GOT3 (cell line): ENCODE results near the gene APOBEC2.
"Not testable (repeated sequence)": the region's sequence is repeated elsewhere in the genome, so short reads cannot be mapped to it uniquely, and the experiment has no call there.

Experiments
- DNase-seq: peaks from one replicate; lab custom pipeline; 2025; ENCODE audit warnings: mixed read lengths; lab: John Stamatoyannopoulos, UW

The APOBEC2 gene

DNA sequence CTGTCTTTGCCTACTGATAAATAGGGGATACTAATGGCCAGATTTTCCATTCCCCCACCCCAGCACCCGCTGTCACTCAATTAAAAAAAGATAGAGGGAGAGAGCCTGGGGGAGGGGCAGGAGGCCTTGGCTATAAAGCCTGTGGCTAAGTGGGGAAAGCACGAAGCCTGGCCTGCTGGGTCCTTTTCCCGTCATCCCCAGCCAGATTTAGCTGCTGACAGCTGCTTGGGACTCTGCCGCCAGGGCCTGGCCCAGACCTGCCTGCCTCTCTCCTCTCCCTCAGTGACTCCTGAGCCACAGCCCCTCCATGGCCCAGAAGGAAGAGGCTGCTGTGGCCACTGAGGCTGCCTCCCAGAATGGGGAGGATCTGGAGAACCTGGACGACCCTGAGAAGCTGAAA, at the start of gene APOBEC2:
TSS of gene APOBEC2 (plus strand) at position 162 of the 400 bp plus-strand sequence. CDS start at position 308, 146 bp downstream.
- no peak for DNase-seq

DNA sequence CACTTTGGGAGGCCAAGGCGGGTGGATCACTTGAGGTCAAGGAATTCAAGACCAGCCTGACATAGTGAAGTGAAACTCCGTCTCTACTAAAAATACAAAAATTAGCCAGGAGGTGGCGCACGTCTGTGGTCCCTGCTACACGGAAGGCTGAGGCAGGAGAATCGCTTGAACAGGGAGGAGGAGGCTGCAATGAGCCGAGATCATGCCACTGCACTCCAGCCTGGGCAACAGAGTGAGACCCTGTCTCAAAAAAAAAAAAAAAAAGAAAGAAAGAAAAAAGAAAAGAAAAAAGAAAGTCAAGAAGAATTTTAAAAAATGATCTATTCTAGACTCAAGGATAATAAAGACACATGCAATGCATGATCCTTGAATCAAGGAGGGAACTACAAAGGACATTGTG, 46.8 kb upstream of the APOBEC2 start:
- DNase-seq: peak; percentile 17

DNA sequence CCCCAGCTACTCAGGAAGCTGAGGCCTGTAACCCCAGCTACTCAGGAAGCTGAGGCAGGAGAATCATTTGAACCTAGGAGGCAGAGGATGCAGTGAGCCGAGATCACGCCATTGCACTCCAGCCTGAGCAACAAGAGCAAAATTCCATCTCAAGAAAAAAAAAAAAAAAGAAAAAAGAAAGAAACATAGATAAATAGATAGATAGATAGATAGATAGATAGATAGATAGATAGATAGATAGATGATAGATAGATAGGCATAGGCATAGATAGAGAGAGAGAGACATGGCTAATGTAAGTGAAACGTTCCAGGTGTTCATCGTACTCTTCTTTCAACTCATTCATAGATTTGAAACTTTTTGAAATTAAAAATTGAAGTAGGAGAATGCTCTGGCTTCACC, 46.0 kb upstream of the APOBEC2 start:
- not testable (repeated sequence) for DNase-seq

DNA sequence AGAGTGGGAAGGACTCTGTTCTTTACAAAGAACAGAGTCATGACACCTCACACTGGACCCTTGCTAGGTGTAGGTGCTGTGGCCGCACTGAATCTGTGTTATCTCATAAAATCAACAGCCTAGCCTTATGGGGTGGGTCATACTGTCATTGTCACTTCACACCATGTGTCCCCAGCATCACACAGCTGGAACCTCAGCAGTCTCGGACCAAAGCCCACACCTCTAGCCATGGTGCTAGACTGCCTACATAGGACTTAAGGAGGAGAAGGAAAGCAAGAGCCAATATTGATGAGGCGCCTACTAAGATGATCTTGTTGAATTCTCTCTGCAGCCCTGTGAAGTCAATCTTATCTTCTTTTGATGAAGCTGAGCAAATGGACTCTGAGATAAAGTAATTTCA, 45.0 kb upstream of the APOBEC2 start:
- no peak for DNase-seq

DNA sequence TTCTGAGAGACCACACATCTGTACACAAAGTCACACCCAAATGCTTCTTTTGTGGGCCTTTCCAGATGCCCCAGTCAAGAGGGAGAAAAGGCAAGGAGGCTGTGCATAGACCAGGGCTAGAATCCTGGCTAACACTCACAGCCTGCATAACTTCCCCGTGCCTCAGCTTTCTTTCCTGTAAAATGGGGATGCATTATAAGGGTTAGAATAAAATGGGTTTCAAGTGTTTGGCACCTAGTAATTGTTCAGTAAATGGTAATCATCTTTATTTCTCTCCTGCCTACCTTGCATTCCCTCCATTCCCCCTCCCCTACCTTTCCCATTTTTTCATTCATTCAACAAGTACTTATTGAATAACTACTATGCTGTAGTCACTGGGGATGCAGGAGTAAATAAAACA, 43.3 kb upstream of the APOBEC2 start:
- no peak for DNase-seq

DNA sequence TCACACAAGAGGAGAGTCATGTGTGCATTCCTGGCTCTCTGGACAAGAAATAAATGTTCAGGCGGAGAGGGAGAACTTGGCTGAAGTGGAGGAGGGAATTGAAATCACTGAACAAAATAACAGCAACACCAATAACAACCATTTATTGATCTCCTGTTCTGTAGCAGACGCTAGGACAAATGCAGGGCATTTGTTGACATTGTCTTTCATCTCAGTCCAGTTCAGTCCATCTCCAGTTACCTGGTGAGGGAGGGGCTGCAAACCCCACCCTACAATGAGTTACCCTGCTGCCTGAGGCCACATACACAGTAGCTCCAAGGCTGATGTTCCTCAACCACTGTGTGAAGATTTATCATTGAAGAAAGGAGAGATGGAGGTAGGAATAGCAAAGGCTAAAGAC, 41.3 kb upstream of the APOBEC2 start:
- DNase-seq: no peak

DNA sequence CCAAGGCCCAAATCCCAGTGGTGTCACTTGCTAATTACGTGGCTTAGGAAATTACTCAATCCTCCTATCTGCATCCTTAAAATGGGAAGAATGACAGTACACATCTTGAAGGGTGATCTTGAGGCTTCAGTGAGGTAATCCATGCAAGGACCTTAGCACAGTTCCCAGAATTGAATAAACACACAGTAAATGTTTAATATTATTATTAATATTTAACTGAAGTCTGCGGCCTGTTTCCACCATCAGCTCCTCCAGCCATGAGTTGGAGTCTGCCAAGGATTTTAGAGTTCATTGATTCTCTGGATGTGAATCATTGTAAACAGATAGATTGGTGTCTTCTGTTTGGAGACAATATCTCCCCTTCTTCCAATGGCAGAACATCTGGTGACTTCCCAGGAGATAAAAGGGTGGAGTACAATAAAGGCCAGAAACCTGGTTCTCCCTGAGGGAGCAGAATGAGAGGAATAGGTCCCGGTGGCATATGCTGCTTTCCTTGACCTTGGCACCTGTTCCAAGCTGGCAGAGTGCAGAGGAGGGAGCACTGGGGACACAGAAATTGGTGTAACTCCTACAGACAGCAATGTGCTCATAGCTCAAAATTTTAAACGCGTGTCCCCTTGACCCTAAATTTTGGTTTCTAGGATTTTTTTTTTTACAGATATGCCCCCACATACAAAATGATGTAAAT, 39.4 kb upstream of the APOBEC2 start:
- no peak for DNase-seq

DNA sequence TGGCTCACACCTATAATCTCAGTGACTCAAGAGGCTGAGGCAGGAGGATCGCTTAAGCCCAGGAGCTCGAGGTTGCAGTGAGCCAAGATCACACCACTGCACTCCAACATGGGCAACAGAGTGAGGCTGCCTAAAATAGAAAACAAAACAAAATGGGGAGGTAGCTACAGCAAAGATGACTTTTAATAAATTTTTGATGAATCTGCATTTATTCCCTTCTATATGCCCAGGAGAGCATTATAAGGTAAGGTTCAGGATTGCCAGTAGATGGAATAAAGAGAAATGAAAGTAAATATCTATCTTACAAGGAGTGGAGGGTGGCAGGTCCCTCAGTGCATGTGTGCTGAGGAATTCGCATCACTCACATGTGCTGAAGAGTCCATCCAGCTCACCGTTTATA, 38.2 kb upstream of the APOBEC2 start:
- no peak for DNase-seq

DNA sequence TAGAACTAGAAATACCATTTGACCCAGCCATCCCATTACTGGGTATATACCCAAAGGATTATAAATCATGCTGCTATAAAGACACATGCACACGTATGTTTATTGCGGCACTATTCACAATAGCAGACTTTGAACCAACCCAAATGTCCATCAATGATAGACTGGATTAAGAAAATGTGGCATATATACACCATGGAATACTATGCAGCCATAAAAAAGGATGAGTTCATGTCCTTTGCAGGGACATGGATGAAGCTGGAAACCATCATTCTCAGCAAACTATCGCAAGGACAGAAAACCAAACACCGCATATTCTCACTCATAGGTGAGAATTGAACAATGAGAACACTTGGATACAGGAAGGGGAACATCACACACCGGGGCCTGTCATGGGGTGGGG, 37.1 kb upstream of the APOBEC2 start:
- not testable (repeated sequence) for DNase-seq

DNA sequence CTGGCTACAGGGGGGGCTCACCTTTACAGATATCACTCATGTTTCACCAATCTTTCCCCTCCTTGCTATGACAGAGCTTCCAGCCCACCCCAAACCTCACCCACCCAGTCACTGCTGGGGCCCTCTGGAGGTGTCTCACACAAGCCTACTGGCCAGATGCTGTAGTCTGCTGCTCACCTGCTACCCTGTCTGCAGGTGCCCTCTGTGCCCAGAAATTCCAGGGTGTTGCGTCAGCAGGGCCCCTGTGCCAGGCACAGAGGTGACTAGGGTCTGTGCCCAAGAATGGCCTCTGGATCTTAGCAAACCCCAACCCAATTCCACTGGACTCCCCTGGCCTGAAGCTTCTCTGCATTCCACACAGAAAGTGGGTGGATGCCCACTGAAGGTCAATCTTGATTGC, 35.3 kb upstream of the APOBEC2 start:
- no peak for DNase-seq

DNA sequence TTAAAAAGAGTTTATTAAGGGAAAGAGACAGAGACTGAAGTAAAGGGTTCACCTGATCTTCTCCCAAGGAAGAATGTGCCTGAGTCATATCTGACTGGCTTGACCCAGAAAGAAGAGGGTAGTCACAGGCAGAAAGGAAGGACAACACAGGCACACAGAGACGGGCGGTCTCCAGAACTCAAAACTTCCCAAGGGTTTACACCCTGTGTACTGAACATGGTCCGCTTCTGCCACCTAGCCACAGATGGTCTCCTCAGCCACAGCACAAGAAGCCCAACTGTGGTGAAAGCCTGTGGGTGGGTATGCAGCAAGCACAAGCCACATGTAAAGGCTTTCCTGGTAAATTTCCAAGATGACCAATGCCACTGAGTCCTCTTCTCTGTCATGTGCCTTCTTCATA, 31.2 kb upstream of the APOBEC2 start:
- DNase-seq: no peak

DNA sequence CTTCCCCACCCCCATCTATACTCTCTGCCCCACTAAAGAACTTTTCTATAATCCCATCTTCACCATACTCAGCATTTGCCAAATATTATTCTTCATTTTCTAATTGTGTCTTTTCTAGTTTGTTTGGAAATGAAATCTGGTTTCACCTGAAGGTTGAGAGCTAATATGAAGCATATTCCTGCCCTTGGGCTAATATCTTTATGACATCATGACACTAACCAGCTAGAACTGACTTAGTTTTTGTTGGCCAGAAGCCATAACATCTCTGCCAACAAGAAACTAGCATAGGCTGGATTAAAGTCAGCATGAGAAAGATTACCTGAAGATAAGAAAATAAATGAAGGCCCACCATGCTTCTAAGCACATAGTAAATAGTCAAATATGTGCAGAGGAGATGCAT, 30.7 kb upstream of the APOBEC2 start:
- no peak for DNase-seq

DNA sequence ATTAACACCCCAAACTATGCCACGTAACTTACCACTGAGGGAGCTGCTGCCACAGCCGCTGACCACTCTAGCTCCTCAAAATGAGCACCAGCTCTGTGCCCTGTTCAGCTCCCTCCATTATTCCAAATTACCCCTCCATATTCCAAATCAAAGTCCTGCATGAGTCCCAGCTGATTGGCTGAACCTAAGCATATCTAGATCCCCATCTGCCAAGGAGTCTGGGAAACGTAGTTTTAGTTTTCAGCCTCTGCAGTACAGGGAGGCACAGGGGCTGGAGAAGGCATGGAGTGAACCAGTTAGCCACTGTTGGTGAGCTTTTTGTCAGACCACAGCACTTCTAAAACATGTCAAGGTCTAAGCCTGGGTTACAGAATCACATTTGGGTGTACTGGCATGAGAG, 29.9 kb upstream of the APOBEC2 start:
- DNase-seq: no peak

DNA sequence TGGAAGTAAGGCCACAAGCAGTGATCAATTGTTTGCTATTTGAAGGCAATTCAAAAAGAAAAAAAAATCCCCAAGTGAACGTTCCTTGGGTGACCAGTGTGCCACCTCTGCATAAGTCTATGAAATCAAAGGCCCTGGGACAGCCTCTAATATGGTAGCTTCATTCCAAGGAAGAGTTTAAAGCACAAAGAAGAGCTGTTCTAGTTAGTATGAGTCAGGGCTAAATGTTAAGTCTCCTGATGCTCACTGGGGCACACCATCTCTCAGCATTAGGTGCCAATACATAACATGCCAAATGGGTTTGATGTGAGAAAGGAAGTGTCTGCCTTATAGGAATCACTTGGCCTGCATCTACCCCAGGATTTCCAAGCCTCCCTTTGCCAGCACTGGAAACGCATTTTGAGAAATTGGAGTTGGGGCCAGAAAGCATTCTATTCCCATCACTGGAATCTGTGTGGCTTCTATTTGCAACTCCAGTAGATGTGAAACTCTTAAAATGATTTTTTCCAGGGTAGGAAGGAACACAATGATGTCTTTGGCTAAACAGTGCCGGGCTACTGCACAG, 27.0 kb upstream of the APOBEC2 start:
- DNase-seq: no peak

DNA sequence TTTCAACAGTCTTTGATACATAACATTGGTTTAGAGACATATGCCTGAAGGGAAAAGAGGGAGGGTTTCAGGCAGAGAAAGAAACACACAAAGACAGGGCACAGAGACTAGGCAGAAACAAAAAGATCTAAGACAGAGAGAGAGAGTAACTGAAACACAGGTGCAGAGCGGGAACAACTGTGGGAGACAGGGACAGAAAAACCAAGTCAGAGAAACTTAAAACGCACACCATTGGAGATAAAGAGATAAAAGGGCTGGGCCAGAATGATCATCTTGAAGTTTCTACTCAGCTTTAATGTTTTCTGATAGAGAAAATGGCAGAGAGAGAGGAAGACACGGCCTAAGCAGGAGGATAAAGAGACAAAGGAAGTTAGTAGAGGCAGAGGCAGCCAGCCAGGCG, 25.8 kb upstream of the APOBEC2 start:
- DNase-seq: no peak

DNA sequence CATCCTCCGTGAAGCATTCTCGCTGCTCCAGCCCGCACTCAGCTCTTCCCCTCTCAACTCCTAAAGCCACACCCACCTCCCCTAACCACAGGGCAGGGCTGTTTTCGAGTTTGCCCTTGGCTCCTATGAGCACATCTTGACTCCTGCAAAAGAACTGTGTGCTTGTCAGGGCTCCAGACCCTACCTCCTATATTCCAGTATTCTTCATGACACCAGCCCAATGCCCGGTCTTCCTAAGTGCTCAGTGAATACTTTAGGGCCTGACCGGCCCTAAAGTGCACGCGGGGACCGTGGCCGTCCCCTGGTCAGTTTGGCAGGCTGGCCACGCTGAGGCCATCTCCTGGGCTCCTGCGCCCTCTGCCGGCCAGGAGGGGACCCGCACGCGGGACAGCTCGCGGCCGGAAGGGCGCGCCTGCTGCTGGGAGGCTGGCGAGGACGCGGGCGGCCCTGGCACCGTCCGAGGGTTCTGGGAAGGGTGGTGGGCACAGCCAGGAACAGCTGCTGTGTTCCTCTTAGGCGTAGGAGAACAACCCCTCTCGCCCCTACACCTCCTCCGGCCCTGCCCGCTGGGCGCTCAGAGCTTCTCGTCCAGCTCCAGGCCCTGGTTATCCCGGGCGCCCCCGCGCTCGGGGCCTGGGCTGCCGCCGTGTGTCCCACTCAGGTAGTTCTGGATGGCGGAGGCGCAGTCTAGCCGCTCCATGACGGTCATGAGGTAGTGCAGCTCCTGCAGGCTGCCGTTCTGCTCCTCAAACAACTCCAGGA, 25.0 kb upstream of the APOBEC2 start:
- peak; percentile 47 for DNase-seq

DNA sequence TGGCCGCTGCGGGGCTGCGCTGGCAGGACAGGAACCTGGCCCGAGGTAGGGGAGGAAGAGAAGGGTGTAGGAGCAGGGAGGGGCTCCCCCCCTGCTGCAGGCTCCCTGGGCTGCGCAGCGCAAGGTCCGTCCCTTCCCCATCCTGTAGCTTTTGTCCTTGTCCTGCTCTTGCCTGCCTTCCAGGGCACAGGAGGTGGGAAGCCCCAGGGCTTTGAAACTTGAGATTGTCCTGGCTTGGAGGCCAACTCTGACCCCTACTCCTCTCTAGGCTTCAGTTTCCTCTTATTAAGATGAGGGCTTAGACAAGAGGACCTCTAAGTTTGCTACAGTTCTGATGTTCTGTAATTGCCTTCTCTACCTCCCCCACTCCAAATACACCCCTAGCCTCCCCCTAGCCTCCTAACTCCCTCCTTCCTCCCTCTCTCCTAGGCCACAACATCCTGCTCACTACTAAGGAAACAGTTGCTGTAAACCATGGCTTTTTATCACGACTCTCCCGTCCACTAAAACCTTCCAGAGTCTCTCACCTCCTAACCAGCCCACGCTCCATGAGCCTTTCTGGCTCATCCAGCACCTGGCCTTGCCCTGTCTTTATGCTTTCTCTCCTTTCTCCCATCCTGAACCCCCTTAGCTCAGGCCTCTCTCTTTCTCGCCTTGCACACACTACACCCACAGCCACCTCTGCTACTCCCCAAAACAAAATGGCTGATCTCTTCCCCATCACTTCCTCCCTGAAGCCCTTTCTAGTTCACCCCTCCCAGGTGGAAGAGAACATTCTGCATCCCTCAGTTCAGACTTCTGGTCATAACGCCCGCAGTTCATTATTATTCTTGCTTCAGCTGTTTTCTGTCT, 24.2 kb upstream of the APOBEC2 start:
- DNase-seq: no peak

DNA sequence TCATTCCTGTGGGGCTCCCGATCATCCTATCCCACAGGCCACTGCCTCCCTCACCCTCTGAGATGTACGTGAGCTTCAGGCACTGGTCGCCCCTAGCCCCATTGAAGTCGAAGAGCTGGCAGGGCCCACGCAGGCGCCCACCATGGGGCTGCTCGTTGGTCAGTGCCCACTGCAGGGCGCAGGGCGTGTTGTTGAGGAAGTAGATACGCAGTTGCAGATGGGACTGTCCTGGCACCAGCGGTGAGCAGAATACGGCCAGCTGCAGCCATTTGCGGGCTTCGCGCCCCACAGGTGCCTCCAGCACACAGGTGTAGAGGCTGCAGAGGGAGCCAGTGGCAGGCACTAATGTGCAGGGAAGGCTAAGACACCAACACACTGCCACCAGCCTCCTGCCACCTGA, 20.2 kb upstream of the APOBEC2 start:
- no peak for DNase-seq

DNA sequence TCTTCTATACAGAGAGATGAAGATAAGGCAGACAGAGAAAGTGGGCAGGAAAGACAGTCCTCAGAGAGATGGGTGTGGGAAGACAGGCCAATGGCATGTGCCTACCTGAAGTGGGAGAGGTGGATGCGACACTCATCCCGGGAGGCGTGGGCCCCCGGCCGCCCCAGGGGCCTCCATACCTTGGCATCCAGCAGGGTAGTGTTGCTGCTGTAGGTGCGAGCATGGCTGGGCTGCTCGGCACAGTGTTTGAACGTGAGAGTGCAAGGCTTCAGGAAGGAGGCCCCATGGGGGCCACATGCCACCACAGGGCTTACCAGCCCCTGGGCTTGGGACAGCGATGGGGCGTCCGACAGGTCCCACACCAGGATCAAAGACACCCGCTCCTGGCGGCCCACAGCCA, 19.2 kb upstream of the APOBEC2 start:
- DNase-seq: no peak

DNA sequence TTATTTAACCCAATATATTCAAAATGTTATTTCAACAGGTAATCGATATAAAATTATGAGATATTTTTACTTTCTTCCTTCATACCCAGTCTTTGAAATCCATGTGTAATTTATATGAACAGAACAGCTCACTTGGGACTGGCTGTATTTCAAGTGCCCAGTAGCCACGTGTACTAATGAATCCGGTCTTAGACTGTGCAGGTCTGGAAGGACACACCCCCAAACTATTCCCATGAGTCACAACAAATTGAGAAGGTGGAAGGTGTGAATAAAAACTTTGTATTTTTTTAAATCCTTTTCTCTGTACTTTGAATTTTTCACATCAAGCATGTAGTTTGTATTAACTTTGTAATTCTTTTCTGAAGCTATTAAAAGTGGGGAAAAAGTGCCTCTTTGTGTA, 16.8 kb upstream of the APOBEC2 start:
- DNase-seq: no peak

DNA sequence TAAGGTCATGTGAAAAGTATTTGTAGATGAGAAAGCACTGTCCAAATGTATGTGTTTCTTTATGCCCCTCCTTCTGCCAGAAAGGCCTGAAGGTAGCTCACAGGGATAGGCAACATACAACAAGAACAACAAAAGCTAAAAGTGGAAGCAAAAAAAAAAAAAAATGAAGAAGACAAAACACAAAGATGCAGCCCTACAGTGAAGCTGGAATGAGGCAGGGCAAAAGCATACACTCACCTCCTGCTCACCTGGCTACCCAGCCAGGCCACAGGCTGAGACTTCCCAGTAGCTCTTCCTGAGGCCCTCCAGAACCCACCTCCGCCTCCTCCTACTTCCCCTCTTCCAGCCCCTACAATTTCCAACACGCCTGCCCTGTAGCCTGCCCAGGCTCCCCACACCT, 16.4 kb upstream of the APOBEC2 start:
- no peak for DNase-seq

DNA sequence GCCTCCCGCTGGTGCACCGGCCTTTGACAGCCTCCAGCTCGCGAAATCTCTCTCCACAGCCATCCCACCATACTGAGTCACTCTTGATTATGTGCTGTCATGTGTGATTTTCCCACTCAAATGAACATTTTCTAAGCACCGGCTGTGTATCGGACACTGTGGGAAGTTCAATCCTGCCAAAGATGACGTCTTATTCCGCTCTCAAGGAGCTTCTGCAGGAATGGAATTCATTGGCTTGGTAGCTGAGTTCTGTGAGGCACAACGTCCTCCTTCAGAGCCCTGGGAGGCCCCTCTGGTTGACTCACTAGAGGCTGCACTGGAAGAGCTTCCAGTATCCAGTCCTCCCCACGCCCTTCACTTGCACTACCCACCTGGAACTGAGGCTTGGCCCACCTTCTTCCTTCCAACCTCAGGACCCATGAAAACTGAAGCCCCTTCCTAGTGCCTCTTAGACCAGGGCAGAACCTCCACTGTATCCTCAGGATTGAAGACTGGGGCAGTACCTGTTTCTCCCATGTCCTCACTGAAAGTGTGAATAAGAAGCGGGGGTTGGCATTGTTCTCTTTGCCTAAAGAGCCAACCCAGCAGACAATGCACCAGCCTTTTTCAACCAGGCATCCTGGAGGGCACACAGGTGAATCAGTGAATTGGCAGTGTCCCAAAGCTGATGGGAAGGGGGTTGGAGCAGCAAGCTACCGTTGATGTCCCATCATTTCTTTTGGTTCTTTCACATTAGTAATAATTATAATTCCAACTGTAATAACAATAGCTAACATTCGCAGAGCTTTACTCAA, 15.7 kb upstream of the APOBEC2 start:
- no peak for DNase-seq
